CD8-positive, alpha-beta memory T cell (primary cell): ENCODE results near the gene SAMD8. TPM values are rescaled to one million over a fixed set of nuclear protein-coding genes. Genes with fewer than 3 reads are reported as not detected.
A peak's percentile ranks its signal among the peaks of the same experiment; 100 is the strongest.

Source experiments
- CTCF ChIA-PET: fragments of 350-600 bp; sonication (Branson Sonifier 250); formaldehyde crosslinking; loops from one replicate; lab custom pipeline; 2021; ENCODE audit warnings: antibody characterized with exemption; lab: Charles Lee
- POLR2A ChIA-PET: fragments of 350-600 bp; sonication (Branson Sonifier 250); formaldehyde crosslinking; loops from one replicate; lab custom pipeline; 2021; ENCODE audit warnings: antibody characterized with exemption; lab: Charles Lee
- DNase-seq, 5 donors: peaks; one replicate each; pipeline versions ENCODE4 v3.0.0 to v3.0.0-alpha.2; 2020 to 2022; ENCODE audit warnings: mixed read lengths in 1 of 5
- H3K27ac ChIP-seq: one replicate; pipeline ENCODE4 v1.7.0; 2013; ENCODE audit warnings: low read depth, mild to moderate bottlenecking, low read length, moderate library complexity
- H3K27me3 ChIP-seq: 2 replicates; pipeline ENCODE4 v1.7.0; 2013; ENCODE audit warnings: low read length, mild to moderate bottlenecking; ENCODE audit not compliant: insufficient read depth, poor library complexity, severe bottlenecking
- H3K36me3 ChIP-seq: 2 replicates; pipeline ENCODE4 v1.7.0; 2013; ENCODE audit warnings: mild to moderate bottlenecking, low read length, moderate library complexity; ENCODE audit not compliant: insufficient read depth
- H3K4me1 ChIP-seq: 2 replicates; pipeline ENCODE4 v1.7.0; 2013; ENCODE audit warnings: mild to moderate bottlenecking, low read length, moderate library complexity; ENCODE audit not compliant: insufficient read depth
- H3K4me3 ChIP-seq: 2 replicates; pipeline ENCODE4 v1.7.0; 2013; ENCODE audit warnings: mild to moderate bottlenecking, low read length
- H3K9me3 ChIP-seq: 2 replicates; pipeline ENCODE4 v1.7.0; 2013; ENCODE audit warnings: mild to moderate bottlenecking, low read length
- H3K27ac Mint-ChIP-seq, 8 donors: one replicate each; pipeline ENCODE4 v1.8.0; 2020 to 2021; ENCODE audit warnings: mixed read lengths in 8 of 8, mild to moderate bottlenecking in 6 of 8, inconsistent platforms in 3 of 8, moderate library complexity in 3 of 8
- H3K27me3 Mint-ChIP-seq, 2 donors: one replicate each; pipeline ENCODE4 v1.8.0; 2020 to 2021; ENCODE audit warnings: mixed read lengths in 2 of 2, mild to moderate bottlenecking in 1 of 2, moderate library complexity in 1 of 2
- H3K36me3 Mint-ChIP-seq, 3 donors: one replicate each; pipeline ENCODE4 v1.8.0; 2020 to 2021; ENCODE audit warnings: mixed read lengths in 3 of 3, inconsistent platforms in 1 of 3, mild to moderate bottlenecking in 1 of 3
- H3K4me1 Mint-ChIP-seq, 3 donors: one replicate each; pipeline ENCODE4 v1.8.0; 2020 to 2021; ENCODE audit warnings: mixed read lengths in 3 of 3, inconsistent platforms in 1 of 3, mild to moderate bottlenecking in 1 of 3
- H3K4me3 Mint-ChIP-seq, 7 donors: one replicate each; pipeline ENCODE4 v1.8.0; 2020 to 2021; ENCODE audit warnings: mixed read lengths in 7 of 7, mild to moderate bottlenecking in 6 of 7, moderate library complexity in 4 of 7, inconsistent platforms in 2 of 7
- H3K9me3 Mint-ChIP-seq, 5 donors: one replicate each; pipeline ENCODE4 v1.8.0; 2020 to 2022; ENCODE audit warnings: mixed read lengths in 5 of 5, mild to moderate bottlenecking in 3 of 5, moderate library complexity in 2 of 5, inconsistent platforms in 1 of 5
- polyA plus RNA-seq: library from polyadenylated mRNA; unstranded; fragments of 300-500 nt; fragmentation: Illumina TruSeq; gene quantifications from one replicate; pipeline ENCODE4 v1.2.3, GENCODE V29; 2021
- total RNA-seq, 2 experiments: library from RNA; stranded (reverse); gene quantifications; one replicate each; pipeline ENCODE4 v1.2.3, GENCODE V29; 2021

SAMD8 gene
- total and polyA plus RNA-seq, 3 experiments from 2014 or later = 5.9 to 16.4 (median 15.0) TPM

- Histone ChIP-seq H3K27ac (peak overlapping the region; percentile 10), H3K4me3 (peak overlapping the region; percentile 23), H3K27me3 (no peaks in the 10 kb centered on the region), H3K36me3 (no peaks in the 10 kb centered on the region), H3K4me1 (peaks cover 30% of the 10 kb centered on the region), H3K9me3 (no peaks in the 10 kb centered on the region)
- ChIA-PET POLR2A (interaction anchor here (1.0 kb wide), 1 partner anchor 55 kb away, joined by 3 read pairs; the partner anchor contains the start of gene SAMD8), CTCF (interaction anchor here (1.1 to 1.7 kb wide), 5 partner anchors 12 to 70 kb away, joined by 3 to 6 read pairs (median 4); partner anchors contain the start of gene COMTD1)
- Mint-ChIP-seq H3K4me3 (peak overlapping the region; percentile 2 to 81 (median 66)), H3K9me3 (no peaks in the 10 kb centered on the region), H3K36me3 (peaks cover 0 to 19% (median 6%) of the 10 kb centered on the region in 3 donors), H3K4me1 (peaks cover 33 to 58% (median 54%) of the 10 kb centered on the region in 3 donors), H3K27me3 (no peaks in the 10 kb centered on the region), H3K27ac (peak overlapping the region; percentile 47 to 92 (median 78))
- DNase-seq = peak in 2 of 5 donors; percentile 23 to 35
Observed at GRCh38 chr10:75165684-75166622, 54.5 kb downstream of the SAMD8 start.

GRCh38 chr10:75166623-75166972 lies 55.1 kb downstream of the SAMD8 start:
- Histone ChIP-seq H3K36me3 (no peaks in the 10 kb centered on the region), H3K4me3 (peak overlapping the region; percentile 23), H3K9me3 (no peaks in the 10 kb centered on the region), H3K4me1 (peaks cover 30% of the 10 kb centered on the region), H3K27ac (peak overlapping the region; percentile 10), H3K27me3 (no peaks in the 10 kb centered on the region)
- CTCF ChIA-PET = interaction anchor here (1.1 to 1.7 kb wide), 5 partner anchors 11 to 69 kb away, joined by 3 to 6 read pairs (median 4); partner anchors contain the start of gene COMTD1
- Mint-ChIP-seq H3K4me1 (peaks cover 33 to 58% (median 54%) of the 10 kb centered on the region in 3 donors), H3K27me3 (no peaks in the 10 kb centered on the region), H3K36me3 (peaks cover 0 to 19% (median 6%) of the 10 kb centered on the region in 3 donors), H3K27ac (peak overlapping the region in 7 of 8 donors; percentile 42 to 91 (median 76)), H3K4me3 (peak overlapping the region; percentile 2 to 81 (median 66)), H3K9me3 (no peaks in the 10 kb centered on the region)
- POLR2A ChIA-PET = interaction anchor here (1.0 kb wide), 1 partner anchor 55 kb away, joined by 3 read pairs; the partner anchor contains the start of gene SAMD8
- DNase-seq = no peak

GRCh38 chr10:75168275-75168674 lies 56.8 kb downstream of the SAMD8 start:
- H3K36me3 Mint-ChIP-seq = peaks cover 0 to 25% (median 6%) of the 10 kb centered on the region in 3 donors
- no peak for DNase-seq
- Histone ChIP-seq H3K9me3 (no peaks in the 10 kb centered on the region), H3K4me1 (peaks cover 30% of the 10 kb centered on the region), H3K4me3 (no peak overlapping the region), H3K27me3 (no peaks in the 10 kb centered on the region), H3K36me3 (no peaks in the 10 kb centered on the region), H3K27ac (no peak overlapping the region)
- peak overlapping the region in 7 of 8 donors; percentile 50 to 94 (median 69) for H3K27ac Mint-ChIP-seq
- H3K4me3 Mint-ChIP-seq = peak overlapping the region in 4 of 7 donors; percentile 7 to 23 (median 14)
- H3K4me1 Mint-ChIP-seq = peaks cover 33 to 56% (median 53%) of the 10 kb centered on the region in 3 donors
- ChIA-PET CTCF (no interaction called here), POLR2A (no interaction called here)
- no peaks in the 10 kb centered on the region for H3K9me3 Mint-ChIP-seq
- no peaks in the 10 kb centered on the region for H3K27me3 Mint-ChIP-seq

- Mint-ChIP-seq H3K36me3 (peaks cover 0 to 27% (median 6%) of the 10 kb centered on the region in 3 donors), H3K27me3 (no peaks in the 10 kb centered on the region), H3K27ac (peak overlapping the region in 4 of 8 donors; percentile 58 to 81 (median 66)), H3K4me3 (no peak overlapping the region), H3K4me1 (peaks cover 34 to 50% (median 48%) of the 10 kb centered on the region in 3 donors), H3K9me3 (no peaks in the 10 kb centered on the region)
- no peak for DNase-seq
- POLR2A ChIA-PET = no interaction called here
- H3K36me3 ChIP-seq = no peaks in the 10 kb centered on the region
- no peak overlapping the region for H3K4me3 ChIP-seq
- no peaks in the 10 kb centered on the region for H3K9me3 ChIP-seq
- H3K4me1 ChIP-seq = peaks cover 30% of the 10 kb centered on the region
- CTCF ChIA-PET = no interaction called here
- no peak overlapping the region for H3K27ac ChIP-seq
- no peaks in the 10 kb centered on the region for H3K27me3 ChIP-seq
Observed at GRCh38 chr10:75170215-75170614, 58.8 kb downstream of the SAMD8 start.

GRCh38 chr10:75175046-75175445 lies 63.6 kb downstream of the SAMD8 start:
- H3K4me1 ChIP-seq = no peaks in the 10 kb centered on the region
- H3K36me3 ChIP-seq = peaks cover 5% of the 10 kb centered on the region
- Mint-ChIP-seq H3K4me1 (peaks cover 20 to 26% (median 23%) of the 10 kb centered on the region in 3 donors), H3K27me3 (no peaks in the 10 kb centered on the region), H3K9me3 (no peaks in the 10 kb centered on the region), H3K4me3 (no peak overlapping the region), H3K27ac (peak overlapping the region in 3 of 8 donors; percentile 16 to 61 (median 24)), H3K36me3 (peaks cover 0 to 50% (median 11%) of the 10 kb centered on the region in 3 donors)
- no peak overlapping the region for H3K4me3 ChIP-seq
- no peaks in the 10 kb centered on the region for H3K27me3 ChIP-seq
- ChIA-PET POLR2A (no interaction called here), CTCF (no interaction called here)
- H3K27ac ChIP-seq = no peak overlapping the region
- no peak for DNase-seq
- H3K9me3 ChIP-seq = no peaks in the 10 kb centered on the region

- Mint-ChIP-seq H3K27ac (peak overlapping the region in 5 of 8 donors; percentile 21 to 79 (median 25)), H3K27me3 (no peaks in the 10 kb centered on the region), H3K9me3 (no peaks in the 10 kb centered on the region), H3K4me3 (peak overlapping the region in 1 of 7 donors; percentile 13), H3K4me1 (peaks cover 18 to 23% (median 20%) of the 10 kb centered on the region in 3 donors), H3K36me3 (peaks cover 0 to 53% (median 10%) of the 10 kb centered on the region in 3 donors)
- Histone ChIP-seq H3K4me3 (no peak overlapping the region), H3K27ac (no peak overlapping the region), H3K36me3 (peaks cover 5% of the 10 kb centered on the region), H3K4me1 (no peaks in the 10 kb centered on the region), H3K27me3 (no peaks in the 10 kb centered on the region), H3K9me3 (no peaks in the 10 kb centered on the region)
- no peak for DNase-seq
- CTCF ChIA-PET = interaction anchor here (1.0 kb wide), 1 partner anchor 59 kb away, joined by 4 read pairs; the partner anchor contains the start of gene COMTD1
- POLR2A ChIA-PET = no interaction called here
Observed at GRCh38 chr10:75176046-75176445, 64.6 kb downstream of the SAMD8 start.

- Mint-ChIP-seq H3K4me1 (peaks cover 20 to 23% (median 20%) of the 10 kb centered on the region in 3 donors), H3K36me3 (peaks cover 0 to 60% (median 10%) of the 10 kb centered on the region in 3 donors), H3K9me3 (no peaks in the 10 kb centered on the region), H3K27me3 (no peaks in the 10 kb centered on the region), H3K4me3 (no peak overlapping the region), H3K27ac (peak overlapping the region in 2 of 8 donors; percentile 14 to 28)
- peaks cover 5% of the 10 kb centered on the region for H3K36me3 ChIP-seq
- no peaks in the 10 kb centered on the region for H3K9me3 ChIP-seq
- H3K27ac ChIP-seq = no peak overlapping the region
- ChIA-PET POLR2A (no interaction called here), CTCF (interaction anchor here (1.0 kb wide), 1 partner anchor 58 kb away, joined by 4 read pairs; the partner anchor contains the start of gene COMTD1)
- no peaks in the 10 kb centered on the region for H3K4me1 ChIP-seq
- no peak for DNase-seq
- no peak overlapping the region for H3K4me3 ChIP-seq
- H3K27me3 ChIP-seq = no peaks in the 10 kb centered on the region
Observed at GRCh38 chr10:75176736-75177135, 65.3 kb downstream of the SAMD8 start.
